Ishikawa (cell line): ENCODE data around the gene FCAMR.

Source experiments
- CEBPB ChIP-seq: IDR thresholded peaks from 2 replicates; pipeline ENCODE4 v1.6.1; 2012
- CREB1 ChIP-seq: IDR thresholded peaks from 2 replicates; pipeline ENCODE4 v1.6.1; 2012; ENCODE audit warnings: low read depth
- EGR1 ChIP-seq: IDR thresholded peaks from 2 replicates; pipeline ENCODE4 v1.6.1; 2012
- EP300 ChIP-seq: IDR thresholded peaks from 2 replicates; pipeline ENCODE4 v1.6.1; 2012; ENCODE audit warnings: borderline replicate concordance
- FOXM1 ChIP-seq: IDR thresholded peaks from 2 replicates; pipeline ENCODE4 v1.6.1; 2012; ENCODE audit warnings: low read depth, borderline replicate concordance
- NFIC ChIP-seq: IDR thresholded peaks from 2 replicates; pipeline ENCODE4 v1.6.1; 2012
- RAD21 ChIP-seq: IDR thresholded peaks from 2 replicates; pipeline ENCODE4 v1.6.1; 2012; ENCODE audit warnings: low read depth
- REST ChIP-seq: IDR thresholded peaks from 2 replicates; pipeline ENCODE4 v1.6.1; 2012; ENCODE audit warnings: low read depth, mild to moderate bottlenecking
- TAF1 ChIP-seq: IDR thresholded peaks from 2 replicates; pipeline ENCODE4 v1.6.1; 2012; ENCODE audit warnings: low read depth, mild to moderate bottlenecking
- TCF12 ChIP-seq: IDR thresholded peaks from 2 replicates; pipeline ENCODE4 v1.6.1; 2012; ENCODE audit warnings: low read depth
- TEAD4 ChIP-seq: IDR thresholded peaks from 2 replicates; pipeline ENCODE4 v1.6.1; 2012
- YY1 ChIP-seq: IDR thresholded peaks from 2 replicates; pipeline ENCODE4 v1.6.1; 2012; ENCODE audit warnings: low read depth
- ZBTB7A ChIP-seq: IDR thresholded peaks from 2 replicates; pipeline ENCODE4 v1.6.1; 2012; ENCODE audit warnings: low read depth
- TF ChIP-seq, protein P1 (sequence below): IDR thresholded peaks from 2 replicates; pipeline ENCODE4 v1.6.1; 2012
- TF ChIP-seq, protein P2 (sequence below): IDR thresholded peaks from 2 replicates; pipeline ENCODE4 v1.6.1; 2012

FCAMR gene

GRCh38 chr1:206918076-206918475 lies 52.2 kb downstream of the FCAMR start:
- no peak for TF ChIP-seq TCF12
- no peak for TF ChIP-seq RAD21
- TF ChIP-seq CREB1, result no peak

- TF ChIP-seq REST (no peak), RAD21 (no peak), CREB1 (no peak), TAF1 (no peak)
- TF ChIP-seq, protein P1, sequence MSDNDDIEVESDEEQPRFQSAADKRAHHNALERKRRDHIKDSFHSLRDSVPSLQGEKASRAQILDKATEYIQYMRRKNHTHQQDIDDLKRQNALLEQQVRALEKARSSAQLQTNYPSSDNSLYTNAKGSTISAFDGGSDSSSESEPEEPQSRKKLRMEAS, result no peak
Measured at GRCh38 chr1:206916000-206916709, 54.1 kb downstream of the FCAMR start.

GRCh38 chr1:206915030-206915735 lies 55.1 kb downstream of the FCAMR start:
- TF ChIP-seq TAF1 (no peak), YY1 (no peak), CREB1 (no peak), RAD21 (no peak), TCF12 (no peak), FOXM1 (no peak)
- TF ChIP-seq, protein P2, sequence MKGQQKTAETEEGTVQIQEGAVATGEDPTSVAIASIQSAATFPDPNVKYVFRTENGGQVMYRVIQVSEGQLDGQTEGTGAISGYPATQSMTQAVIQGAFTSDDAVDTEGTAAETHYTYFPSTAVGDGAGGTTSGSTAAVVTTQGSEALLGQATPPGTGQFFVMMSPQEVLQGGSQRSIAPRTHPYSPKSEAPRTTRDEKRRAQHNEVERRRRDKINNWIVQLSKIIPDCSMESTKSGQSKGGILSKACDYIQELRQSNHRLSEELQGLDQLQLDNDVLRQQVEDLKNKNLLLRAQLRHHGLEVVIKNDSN, result no peak

GRCh38 chr1:206913766-206914537 lies 56.3 kb downstream of the FCAMR start:
- no peak for TF ChIP-seq CEBPB
- TF ChIP-seq, protein P1, result no peak
- TF ChIP-seq TCF12, result no peak
- TF ChIP-seq YY1, result no peak
- TF ChIP-seq, protein P2, result no peak
- no peak for TF ChIP-seq ZBTB7A
- no peak for TF ChIP-seq REST
- no peak for TF ChIP-seq EGR1
- TF ChIP-seq TEAD4, result no peak
- no peak for TF ChIP-seq NFIC
- TF ChIP-seq TAF1, result no peak
- TF ChIP-seq EP300, result no peak

- TF ChIP-seq REST (no peak), RAD21 (peak; percentile 87)
Measured at GRCh38 chr1:206912445-206913095, 57.7 kb downstream of the FCAMR start.
